Mucosa of descending colon (tissue), 3 donors: Measurements from ENCODE around the gene HDAC9. TPM values are rescaled to one million over a fixed set of nuclear protein-coding genes. Genes with fewer than 3 reads are reported as not detected.

ENCODE experiments used
- ATAC-seq: fragments of 200-7000 bp; cut with Tn5 transposase; one replicate; pipeline ENCODE4 v1.9.1; 2020; ENCODE audit warnings: mild to moderate bottlenecking, moderate library complexity
- DNase-seq, 3 donors: peaks; one replicate each; pipeline ENCODE4 v3.0.0-alpha.2; 2020
- H3K36me3 ChIP-seq: fragments of 200-600 bp; one replicate; pipeline ENCODE4 v1.8.0; 2021; ENCODE audit warnings: low read depth, mild to moderate bottlenecking
- H3K4me1 ChIP-seq: fragments of 200-600 bp; one replicate; pipeline ENCODE4 v1.8.0; 2021; ENCODE audit warnings: low read depth, mild to moderate bottlenecking
- H3K4me3 ChIP-seq: fragments of 200-600 bp; one replicate; pipeline ENCODE4 v1.8.0; 2021; ENCODE audit warnings: mild to moderate bottlenecking
- H3K9me3 ChIP-seq: fragments of 200-600 bp; one replicate; pipeline ENCODE4 v1.8.0; 2021; ENCODE audit warnings: mild to moderate bottlenecking
- intact Hi-C, 2 donors: fragments of 100-400 bp; cut with DNase I in 1 of 2; cut with micrococcal nuclease in 1 of 2; formaldehyde crosslinking; loops; one replicate each; pipeline versions ENCODE4 v1.11.0 to v1.11.1; 2022; cut with DNase I, micrococcal nuclease
- total RNA-seq, 3 donors: library from RNA; stranded (reverse); fragmentation: NEBNext Ultra II Directional in 2 of 3; extraction: Animal tissue kit (Norgen Biotek cat#: 25700) in 2 of 3; gene quantifications; one replicate each; pipeline versions ENCODE4 v1.2.1 to v1.2.4, GENCODE V29; 2021 to 2023
- TF ChIP-seq, protein P1 (sequence below): fragments of 200-600 bp; IDR thresholded peaks from one replicate; pipeline ENCODE4 v1.8.0; 2022; ENCODE audit warnings: antibody characterized with exemption, mild to moderate bottlenecking
- donor health status: DM: no; HTN: no; CAD: no; lungs with moderate emphysema.
- donor health status: DM: no; HTN: no; CAD: no.
- donor health status: DM: no; HTN: yes; CAD: no.

HDAC9 gene
- total RNA-seq, 3 donors from 2014 or later: 16.0 to 20.4 (median 17.5) TPM

DNA sequence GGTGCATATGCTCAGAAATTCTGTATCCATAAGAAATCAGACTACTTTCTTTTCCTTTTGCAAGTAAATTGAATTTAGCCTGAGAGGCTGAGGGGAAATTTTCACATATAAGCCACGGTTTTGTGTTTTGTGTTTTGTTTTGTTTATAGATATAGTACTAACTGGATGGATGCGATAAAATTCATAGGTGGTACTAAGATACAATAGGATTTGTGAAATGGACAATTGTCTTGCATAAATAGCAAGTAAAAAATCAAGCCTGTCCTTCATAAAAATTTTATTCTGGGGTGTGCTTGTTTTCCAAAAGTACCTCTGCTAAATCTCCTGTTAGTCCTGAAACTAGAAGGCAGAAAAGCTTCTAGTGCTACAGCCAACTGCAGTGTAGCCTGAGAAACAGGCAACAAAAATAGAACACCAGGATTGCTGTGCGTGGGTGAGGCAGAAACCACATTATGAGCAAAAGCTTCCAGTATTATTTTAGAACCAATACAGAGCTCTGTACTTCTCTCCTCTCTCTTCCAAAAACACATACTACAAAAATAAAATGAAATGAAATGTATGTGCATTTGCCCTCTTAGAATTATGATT is 634 bp upstream of the HDAC9 start:
- ATAC-seq: no peak
- intact Hi-C loops: no loop called here

DNA sequence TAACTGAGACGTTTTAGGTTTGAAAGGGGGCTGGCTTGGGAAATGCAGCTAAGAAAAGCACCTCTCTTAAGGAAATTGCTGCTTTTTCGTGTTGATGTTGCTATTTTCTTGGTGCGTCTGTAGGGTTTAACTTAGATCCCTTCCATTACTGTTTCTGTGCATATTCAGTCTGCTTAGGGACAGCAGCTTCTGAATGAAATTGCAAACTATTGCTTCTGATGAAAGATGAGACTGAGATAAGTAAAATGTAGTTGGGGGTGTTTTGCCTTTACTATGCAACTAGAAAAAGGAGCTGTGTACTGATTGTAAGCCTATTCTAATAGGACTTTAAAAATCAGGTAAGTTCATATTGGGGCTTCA is 772 bp downstream of the HDAC9 start:
- Histone ChIP-seq H3K4me1 (no peaks in the 10 kb centered on the region), H3K36me3 (no peaks in the 10 kb centered on the region), H3K9me3 (no peaks in the 10 kb centered on the region), H3K4me3 (no peak overlapping the region)
- TF ChIP-seq, protein P1, sequence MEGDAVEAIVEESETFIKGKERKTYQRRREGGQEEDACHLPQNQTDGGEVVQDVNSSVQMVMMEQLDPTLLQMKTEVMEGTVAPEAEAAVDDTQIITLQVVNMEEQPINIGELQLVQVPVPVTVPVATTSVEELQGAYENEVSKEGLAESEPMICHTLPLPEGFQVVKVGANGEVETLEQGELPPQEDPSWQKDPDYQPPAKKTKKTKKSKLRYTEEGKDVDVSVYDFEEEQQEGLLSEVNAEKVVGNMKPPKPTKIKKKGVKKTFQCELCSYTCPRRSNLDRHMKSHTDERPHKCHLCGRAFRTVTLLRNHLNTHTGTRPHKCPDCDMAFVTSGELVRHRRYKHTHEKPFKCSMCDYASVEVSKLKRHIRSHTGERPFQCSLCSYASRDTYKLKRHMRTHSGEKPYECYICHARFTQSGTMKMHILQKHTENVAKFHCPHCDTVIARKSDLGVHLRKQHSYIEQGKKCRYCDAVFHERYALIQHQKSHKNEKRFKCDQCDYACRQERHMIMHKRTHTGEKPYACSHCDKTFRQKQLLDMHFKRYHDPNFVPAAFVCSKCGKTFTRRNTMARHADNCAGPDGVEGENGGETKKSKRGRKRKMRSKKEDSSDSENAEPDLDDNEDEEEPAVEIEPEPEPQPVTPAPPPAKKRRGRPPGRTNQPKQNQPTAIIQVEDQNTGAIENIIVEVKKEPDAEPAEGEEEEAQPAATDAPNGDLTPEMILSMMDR: no peak
- intact Hi-C loops: no loop called here
- no peak for DNase-seq
- ATAC-seq: no peak

More for the DNA sequence above, 634 bp upstream of the HDAC9 start:
- H3K36me3 ChIP-seq: no peaks in the 10 kb centered on the region
- no peak for DNase-seq
- H3K4me1 ChIP-seq: no peaks in the 10 kb centered on the region
- TF ChIP-seq, protein P1: no peak
- no peaks in the 10 kb centered on the region for H3K9me3 ChIP-seq
- no peak overlapping the region for H3K4me3 ChIP-seq

DNA sequence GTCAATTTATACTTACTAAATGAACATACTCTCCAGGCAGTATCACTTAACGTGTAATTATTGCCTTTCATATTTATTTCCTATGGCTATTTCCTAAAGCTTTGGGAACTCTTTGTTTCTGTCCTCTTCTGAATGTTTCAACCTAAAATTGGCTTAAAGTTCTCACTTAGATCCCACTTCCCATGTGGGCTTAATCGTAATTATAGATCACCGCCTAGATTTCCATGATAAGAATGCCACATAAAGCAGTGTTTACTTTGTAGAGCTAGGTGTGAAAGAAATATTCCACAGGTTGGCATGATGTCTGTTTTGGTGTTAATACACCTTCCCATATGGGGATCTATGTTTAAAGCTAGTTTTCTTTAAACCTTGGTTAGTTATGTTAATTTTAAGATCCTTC is 1.5 kb downstream of the HDAC9 start:
- no peak for ATAC-seq
- H3K36me3 ChIP-seq: no peaks in the 10 kb centered on the region
- no peak overlapping the region for H3K4me3 ChIP-seq
- no peaks in the 10 kb centered on the region for H3K9me3 ChIP-seq
- no peak for DNase-seq
- intact Hi-C loops: no loop called here
- no peaks in the 10 kb centered on the region for H3K4me1 ChIP-seq
- TF ChIP-seq, protein P1: no peak

DNA sequence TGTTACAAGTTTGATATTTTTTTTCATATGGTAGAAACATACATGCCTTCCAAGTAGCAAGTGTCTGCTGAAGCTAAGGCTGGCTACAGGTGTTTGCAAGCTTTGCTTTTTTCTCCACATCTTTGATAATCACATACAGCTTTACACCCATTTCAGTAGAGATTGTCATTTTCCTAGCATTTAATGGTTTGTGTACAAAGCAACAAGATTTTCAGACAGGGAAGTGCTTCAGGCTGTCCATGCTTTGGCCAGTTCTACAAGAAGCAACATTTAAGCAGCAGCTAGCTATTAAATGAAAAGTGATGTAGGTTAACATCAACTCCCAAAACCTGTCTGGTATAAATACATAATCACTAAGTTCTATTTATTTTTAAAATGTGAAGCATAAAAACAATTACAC is 2.3 kb downstream of the HDAC9 start:
- ATAC-seq: no peak
- Histone ChIP-seq H3K36me3 (no peaks in the 10 kb centered on the region), H3K9me3 (no peaks in the 10 kb centered on the region), H3K4me1 (no peaks in the 10 kb centered on the region), H3K4me3 (no peak overlapping the region)
- intact Hi-C loops: no loop called here
- no peak for DNase-seq
- TF ChIP-seq, protein P1: no peak

DNA sequence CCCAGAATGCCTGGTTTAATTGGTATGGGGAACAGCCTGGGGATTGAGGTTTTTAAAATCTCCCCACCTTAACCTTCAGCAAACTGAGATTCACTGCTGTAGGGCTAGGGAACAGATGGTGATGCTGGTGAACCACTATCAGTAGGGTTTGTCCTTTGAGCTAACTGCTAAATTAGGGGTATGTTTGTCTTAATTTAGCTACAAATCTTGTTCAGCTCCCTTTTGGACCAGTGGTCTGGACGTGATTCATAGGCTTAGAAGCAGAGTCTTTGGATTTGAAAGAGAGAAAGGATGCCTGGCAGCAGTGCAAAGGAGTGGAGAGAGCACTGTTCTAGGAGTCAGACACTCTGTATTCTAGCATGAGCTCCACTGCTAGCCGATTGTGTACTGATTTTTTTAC is 2.8 kb downstream of the HDAC9 start:
- DNase-seq (no peak), ATAC-seq (no peak)
- Histone ChIP-seq H3K4me1 (peaks cover 2% of the 10 kb centered on the region), H3K9me3 (no peaks in the 10 kb centered on the region), H3K4me3 (no peak overlapping the region), H3K36me3 (no peaks in the 10 kb centered on the region)
- intact Hi-C loops: no loop called here
- TF ChIP-seq, protein P1: no peak
